Endothelial cell of umbilical vein (primary cell): ENCODE data around the gene ARPC5L. TPM values are rescaled to one million over a fixed set of nuclear protein-coding genes. Genes with fewer than 3 reads are reported as not detected.
A peak's percentile ranks its signal among the peaks of the same experiment; 100 is the strongest.

Source experiments
- BruUV-seq: library from RNA; stranded (reverse); fragments of 400-500 nt; replicated peaks from 2 replicates; lab custom pipeline; 2021; lab: Mats Ljungman, UMichigan
- CTCF ChIA-PET: fragments of 300-600, 350-600 bp; sonication (Branson Sonifier 250); formaldehyde crosslinking; loops from one replicate; lab custom pipeline; 2021; ENCODE audit warnings: antibody characterized with exemption, inconsistent platforms; lab: Charles Lee
- POLR2A ChIA-PET: fragments of 300-600, 350-600 bp; sonication (Branson Sonifier 250); formaldehyde crosslinking; loops from one replicate; lab custom pipeline; 2021; ENCODE audit warnings: antibody characterized with exemption, inconsistent platforms; lab: Charles Lee
- DNase-seq: peaks from one replicate; pipeline ENCODE4 v3.0.0-alpha.2; 2011; ENCODE audit warnings: low read depth, low spot score
- FAIRE-seq: peaks from 2 replicates; lab custom pipeline; 2011; peaks lifted over from hg19 to GRCh38; lab: Jason Lieb, UNC
- H2AFZ ChIP-seq: 2 replicates; pipeline ENCODE4 v1.6.0; 2012; ENCODE audit warnings: low read depth, low read length, control low read depth, inconsistent platforms
- H3K27ac ChIP-seq: 2 replicates; pipeline ENCODE4 v1.5.1; 2011; ENCODE audit warnings: low read depth, mild to moderate bottlenecking, control low read depth, low read length, moderate library complexity; ENCODE audit not compliant: insufficient read depth
- H3K27me3 ChIP-seq, 2 experiments: 2 replicates each; pipeline versions ENCODE4 v1.6.0 to v1.6.1; 2011; ENCODE audit warnings: low read length in 2 of 2, mixed read lengths in 1 of 2; ENCODE audit not compliant: control insufficient read depth in 2 of 2, insufficient read depth in 2 of 2
- H3K36me3 ChIP-seq, 2 experiments: 2 replicates in 1 of 2; 3 replicates in 1 of 2; pipeline ENCODE4 v1.5.1; 2011; ENCODE audit warnings: low read length in 2 of 2, mild to moderate bottlenecking in 1 of 2, moderate library complexity in 1 of 2; ENCODE audit not compliant: control insufficient read depth in 2 of 2, insufficient read depth in 2 of 2; ENCODE audit errors: extremely low read depth in 1 of 2
- H3K4me1 ChIP-seq: 3 replicates; pipeline ENCODE4 v1.5.1; 2011; ENCODE audit warnings: mild to moderate bottlenecking, low read length; ENCODE audit not compliant: control insufficient read depth, insufficient read depth; ENCODE audit errors: extremely low read depth
- H3K4me2 ChIP-seq: 2 replicates; pipeline ENCODE4 v1.6.1; 2011; ENCODE audit warnings: low read length, control low read depth, mixed read lengths; ENCODE audit not compliant: insufficient read depth
- H3K4me3 ChIP-seq, 3 experiments: fragments of 200-600 bp in 1 of 3; sonication (generic), shearing (Covaris generic) in 1 of 3; replicated peaks in 1 of 3; 2 replicates each; pipeline ENCODE4 v1.5.1; 2011 to 2016; ENCODE audit warnings: control low read depth in 3 of 3, low read length in 3 of 3, mild to moderate bottlenecking in 2 of 3, inconsistent platforms in 1 of 3, low read depth in 1 of 3, moderate library complexity in 1 of 3; ENCODE audit not compliant: insufficient read depth in 1 of 3
- H3K79me2 ChIP-seq: 2 replicates; pipeline ENCODE4 v1.6.0; 2012; ENCODE audit warnings: low read length, inconsistent platforms; ENCODE audit not compliant: control insufficient read depth, insufficient read depth
- H3K9ac ChIP-seq: replicated peaks from 2 replicates; pipeline ENCODE3; 2011; ENCODE audit warnings: low read length, control low read depth; ENCODE audit not compliant: insufficient read depth; ENCODE audit errors: extremely low read depth
- H3K9me1 ChIP-seq: replicated peaks from 3 replicates; pipeline ENCODE4 v1.6.0; 2011; ENCODE audit warnings: mild to moderate bottlenecking, low read length; ENCODE audit not compliant: control insufficient read depth, insufficient read depth; ENCODE audit errors: extremely low read depth
- H3K9me3 ChIP-seq: replicated peaks from 2 replicates; pipeline ENCODE4 v1.5.1; 2012; ENCODE audit warnings: low read length, inconsistent platforms; ENCODE audit not compliant: control insufficient read depth, insufficient read depth
- H4K20me1 ChIP-seq: replicated peaks from 2 replicates; pipeline ENCODE3; 2011; ENCODE audit warnings: mild to moderate bottlenecking, low read length; ENCODE audit not compliant: control insufficient read depth, insufficient read depth; ENCODE audit errors: extremely low read depth
- EZH2 ChIP-seq: IDR thresholded peaks from 2 replicates; pipeline ENCODE4 v1.6.1; 2012; ENCODE audit warnings: borderline replicate concordance, low read depth, mild to moderate bottlenecking, moderate library complexity, low read length, inconsistent platforms; ENCODE audit not compliant: severe bottlenecking
- FOS ChIP-seq: IDR thresholded peaks from 2 replicates; pipeline ENCODE4 v1.6.1; 2011; ENCODE audit warnings: mild to moderate bottlenecking, low read length, moderate library complexity, borderline replicate concordance; ENCODE audit not compliant: insufficient read depth
- GATA2 ChIP-seq: IDR thresholded peaks from 2 replicates; pipeline ENCODE4 v1.7.0; 2011; ENCODE audit warnings: low read depth, mild to moderate bottlenecking, moderate library complexity, mixed read lengths, low read length; ENCODE audit not compliant: insufficient read length, insufficient read depth
- JUN ChIP-seq: IDR thresholded peaks from 2 replicates; pipeline ENCODE4 v1.6.1; 2011; ENCODE audit warnings: borderline replicate concordance, low read depth; ENCODE audit not compliant: insufficient read length, insufficient read depth
- MYC ChIP-seq: IDR thresholded peaks from one replicate; pipeline ENCODE4 v1.6.1; 2011; ENCODE audit warnings: mild to moderate bottlenecking, low read depth, low read length
- POLR2A ChIP-seq: IDR thresholded peaks from 2 replicates; pipeline ENCODE4 v1.6.1; 2012; ENCODE audit warnings: low read depth, mild to moderate bottlenecking, control low read depth, low read length
- POLR2AphosphoS5 ChIP-seq: IDR thresholded peaks from 2 replicates; pipeline ENCODE4 v1.6.1; 2012; ENCODE audit warnings: low read depth, mild to moderate bottlenecking, control low read depth, low read length, moderate library complexity; ENCODE audit not compliant: insufficient read depth
- dilution Hi-C: fragments of 300-500 bp; cut with MboI; formaldehyde crosslinking; loops from one replicate; pipeline ENCODE4 v1.15.0; 2019; ENCODE audit warnings: low sequenced_read_pairs; ENCODE audit not compliant: extremely low pct_ligation_motif_present
- intact Hi-C: fragments of 100-400 bp; cut with micrococcal nuclease; formaldehyde crosslinking; loops from one replicate; pipeline ENCODE4 v1.10.0; 2022
- polyA plus RNA-seq, 4 experiments: library from polyadenylated mRNA; depleted of rRNA in 3 of 4; stranded (reverse) in 3 of 4; unstranded in 1 of 4; fragments of >200 nt; gene quantifications; 2 replicates each; pipeline versions ENCODE4 v1.2.1 to v1.2.3, GENCODE V29; 2011 to 2012; ENCODE audit warnings: missing spikeins in 1 of 4
- total RNA-seq: library from RNA; stranded (reverse); gene quantifications from 2 replicates; pipeline ENCODE4 v1.2.3, GENCODE V29; 2021
- TF ChIP-seq, protein P1 (sequence below), 2 donors: IDR thresholded peaks; 1 replicate in 1 of 2; 2 replicates in 1 of 2; pipeline ENCODE4 v1.5.1; 2011; ENCODE audit warnings: low read length in 2 of 2, mild to moderate bottlenecking in 2 of 2, moderate library complexity in 2 of 2, control low read depth in 1 of 2, inconsistent platforms in 1 of 2, low read depth in 1 of 2; ENCODE audit not compliant: insufficient read depth in 1 of 2; ENCODE audit errors: extremely low read depth in 1 of 2
- TF ChIP-seq, protein P2 (sequence below): IDR thresholded peaks from 2 replicates; pipeline ENCODE4 v1.6.1; 2011; ENCODE audit not compliant: insufficient read depth, insufficient read length

The ARPC5L gene
- total and polyA plus RNA-seq, 2 donors (not counting 3 experiments of a cell fraction or from before 2014, with no cell fraction given) = 60.7 to 68.1 TPM

DNA sequence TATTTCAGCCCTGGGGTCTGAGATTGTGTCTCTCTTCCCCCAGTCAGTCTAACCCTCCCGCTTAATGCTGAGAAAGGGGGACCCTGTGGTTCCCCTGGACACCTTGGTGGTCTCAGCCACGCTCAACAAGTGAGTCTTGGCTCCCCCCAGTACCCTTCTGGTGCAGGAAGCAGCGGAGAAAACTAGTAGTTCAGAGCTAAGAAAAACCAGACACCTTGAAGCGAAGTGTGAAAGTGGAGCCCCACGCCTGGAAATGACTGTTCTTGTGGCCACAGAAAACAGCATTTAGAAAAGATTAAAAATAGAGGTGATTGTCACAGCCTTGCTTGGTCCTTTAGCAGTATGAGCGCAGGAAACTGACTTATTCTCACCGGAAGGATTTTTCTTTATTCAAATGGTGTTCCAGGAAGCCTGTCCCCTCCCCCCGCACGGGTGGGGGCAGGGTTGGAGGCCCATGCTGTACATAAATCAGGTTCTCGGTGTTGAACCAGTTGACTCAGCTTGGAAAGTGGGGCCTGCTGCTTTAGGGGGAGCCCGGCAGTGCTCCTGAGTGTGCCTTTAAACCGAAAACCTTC is 8.1 kb downstream of the ARPC5L start:
- Histone ChIP-seq H3K4me2 (peak overlapping the region; percentile 96), H2AFZ (no peak overlapping the region), H3K79me2 (peaks cover 70% of the 10 kb centered on the region), H3K4me3 (peak overlapping the region; percentile 31 to 97 (median 79)), H4K20me1 (peaks cover 7% of the 10 kb centered on the region), H3K27ac (peak overlapping the region; percentile 75), H3K9ac (peak overlapping the region; percentile 91), H3K27me3 (no peaks in the 10 kb centered on the region), H3K4me1 (peaks cover 34% of the 10 kb centered on the region), H3K36me3 (peaks cover 10 to 13% of the 10 kb centered on the region in 2 experiments), H3K9me1 (no peaks in the 10 kb centered on the region), H3K9me3 (no peaks in the 10 kb centered on the region)
- DNase-seq = peak; percentile 81
- BruUV-seq = TSS peak; percentile 47
- intact Hi-C loops (loop anchor here (1.0 kb wide), 4 partner anchors 9 to 504 kb away; partner anchors contain the start of genes GOLGA1, RPL35 and SCAI), dilution Hi-C loops (no loop called here)
- ChIA-PET CTCF (interaction anchor here (1.0 to 4.1 kb wide), 3 partner anchors 11 to 99 kb away, joined by 4 to 15 read pairs (median 7); partner anchors contain the start of genes NR6A1 and WDR38), POLR2A (interaction anchor here (0.7 kb wide), 1 partner anchor 8 kb away, joined by 3 read pairs; no protein-coding TSS in a partner anchor)
- FAIRE-seq = peak; percentile 95
- TF ChIP-seq GATA2 (no peak), JUN (no peak), POLR2AphosphoS5 (peak; percentile 80), MYC (no peak), EZH2 (no peak), FOS (peak; percentile 49), POLR2A (peak; percentile 82)
- TF ChIP-seq, protein P1, sequence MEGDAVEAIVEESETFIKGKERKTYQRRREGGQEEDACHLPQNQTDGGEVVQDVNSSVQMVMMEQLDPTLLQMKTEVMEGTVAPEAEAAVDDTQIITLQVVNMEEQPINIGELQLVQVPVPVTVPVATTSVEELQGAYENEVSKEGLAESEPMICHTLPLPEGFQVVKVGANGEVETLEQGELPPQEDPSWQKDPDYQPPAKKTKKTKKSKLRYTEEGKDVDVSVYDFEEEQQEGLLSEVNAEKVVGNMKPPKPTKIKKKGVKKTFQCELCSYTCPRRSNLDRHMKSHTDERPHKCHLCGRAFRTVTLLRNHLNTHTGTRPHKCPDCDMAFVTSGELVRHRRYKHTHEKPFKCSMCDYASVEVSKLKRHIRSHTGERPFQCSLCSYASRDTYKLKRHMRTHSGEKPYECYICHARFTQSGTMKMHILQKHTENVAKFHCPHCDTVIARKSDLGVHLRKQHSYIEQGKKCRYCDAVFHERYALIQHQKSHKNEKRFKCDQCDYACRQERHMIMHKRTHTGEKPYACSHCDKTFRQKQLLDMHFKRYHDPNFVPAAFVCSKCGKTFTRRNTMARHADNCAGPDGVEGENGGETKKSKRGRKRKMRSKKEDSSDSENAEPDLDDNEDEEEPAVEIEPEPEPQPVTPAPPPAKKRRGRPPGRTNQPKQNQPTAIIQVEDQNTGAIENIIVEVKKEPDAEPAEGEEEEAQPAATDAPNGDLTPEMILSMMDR (IDR thresholded peaks at IDR 0.05; ENCODE audit: extremely low read depth in 1 of 2, insufficient read depth in 1 of 2, low read depth in 1 of 2, low read length in 2 of 2) = no peak
- TF ChIP-seq, protein P2, sequence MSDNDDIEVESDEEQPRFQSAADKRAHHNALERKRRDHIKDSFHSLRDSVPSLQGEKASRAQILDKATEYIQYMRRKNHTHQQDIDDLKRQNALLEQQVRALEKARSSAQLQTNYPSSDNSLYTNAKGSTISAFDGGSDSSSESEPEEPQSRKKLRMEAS = no peak
